ENCODE measurements around the gene ELMOD3. TPM values are rescaled to one million over a fixed set of nuclear protein-coding genes. Genes with fewer than 3 reads are reported as not detected.
"Not testable (repeated sequence)": the region's sequence is repeated elsewhere in the genome, so short reads cannot be mapped to it uniquely, and the experiment has no call there.

Gene ELMOD3
- total RNA-seq, 2 donors from 2014 or later, result 12.4 to 18.9 TPM

DNA sequence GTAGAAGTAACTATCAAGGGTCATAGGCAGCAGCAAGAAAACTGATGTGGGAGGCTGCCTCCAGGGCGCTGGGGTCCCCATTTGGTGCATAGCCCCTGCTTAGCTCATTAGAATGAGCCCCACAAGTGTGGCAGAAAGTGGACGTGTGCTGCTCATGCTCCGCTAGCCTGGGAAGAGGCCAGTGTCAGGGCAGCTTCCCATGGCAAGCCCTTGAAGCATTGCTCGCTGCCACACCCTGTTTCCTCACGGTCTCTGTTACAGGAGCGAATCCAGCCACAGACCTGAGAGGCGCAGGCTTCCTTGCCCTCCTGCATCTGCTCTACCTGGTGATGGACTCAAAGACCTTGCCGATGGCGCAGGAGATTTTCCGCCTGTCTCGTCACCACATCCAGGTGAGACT is 22.5 kb downstream of the ELMOD3 start:
- Mint-ChIP-seq H3K36me3 (ENCODE audit: low read depth) (peaks cover 40% of the 10 kb centered on the region), H3K27ac (no peak overlapping the region), H3K9me3 (peaks cover 41% of the 10 kb centered on the region), H3K4me3 (no peak overlapping the region), H3K4me1 (peaks cover 12% of the 10 kb centered on the region), H3K27me3 (ENCODE audit: insufficient read depth) (no peaks in the 10 kb centered on the region)
- DNase-seq, result no peak
- no peak overlapping the region for H3K27ac ChIP-seq (ENCODE audit: low read depth, low read length)
- TF ChIP-seq, protein P1, sequence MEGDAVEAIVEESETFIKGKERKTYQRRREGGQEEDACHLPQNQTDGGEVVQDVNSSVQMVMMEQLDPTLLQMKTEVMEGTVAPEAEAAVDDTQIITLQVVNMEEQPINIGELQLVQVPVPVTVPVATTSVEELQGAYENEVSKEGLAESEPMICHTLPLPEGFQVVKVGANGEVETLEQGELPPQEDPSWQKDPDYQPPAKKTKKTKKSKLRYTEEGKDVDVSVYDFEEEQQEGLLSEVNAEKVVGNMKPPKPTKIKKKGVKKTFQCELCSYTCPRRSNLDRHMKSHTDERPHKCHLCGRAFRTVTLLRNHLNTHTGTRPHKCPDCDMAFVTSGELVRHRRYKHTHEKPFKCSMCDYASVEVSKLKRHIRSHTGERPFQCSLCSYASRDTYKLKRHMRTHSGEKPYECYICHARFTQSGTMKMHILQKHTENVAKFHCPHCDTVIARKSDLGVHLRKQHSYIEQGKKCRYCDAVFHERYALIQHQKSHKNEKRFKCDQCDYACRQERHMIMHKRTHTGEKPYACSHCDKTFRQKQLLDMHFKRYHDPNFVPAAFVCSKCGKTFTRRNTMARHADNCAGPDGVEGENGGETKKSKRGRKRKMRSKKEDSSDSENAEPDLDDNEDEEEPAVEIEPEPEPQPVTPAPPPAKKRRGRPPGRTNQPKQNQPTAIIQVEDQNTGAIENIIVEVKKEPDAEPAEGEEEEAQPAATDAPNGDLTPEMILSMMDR (conservative IDR thresholded peaks at IDR 0.05), result no peak
- WGBS, 2 experiments (ENCODE audit: insufficient coverage in 1 of 2, insufficient read length in 1 of 2), result 94 to 96% methylated on average over 11 of the region's 11 CpGs
- H3K9ac ChIP-seq (ENCODE audit: extremely low read depth, low read length, poor library complexity, severe bottlenecking), result no peak overlapping the region
- no peak overlapping the region for H3K4me3 ChIP-seq (ENCODE audit: low read length)
- H3K9me3 ChIP-seq (ENCODE audit: control insufficient read depth, low read length), result peaks cover 34% of the 10 kb centered on the region
- no peaks in the 10 kb centered on the region for H3K4me1 ChIP-seq (ENCODE audit: control insufficient read depth, insufficient read depth, low read length)
- no peaks in the 10 kb centered on the region for H3K27me3 ChIP-seq (ENCODE audit: control insufficient read depth, insufficient read depth, low read length, poor library complexity, severe bottlenecking)
- H3K36me3 ChIP-seq (ENCODE audit: control insufficient read depth, insufficient read depth, low read length), result peaks cover 18% of the 10 kb centered on the region

DNA sequence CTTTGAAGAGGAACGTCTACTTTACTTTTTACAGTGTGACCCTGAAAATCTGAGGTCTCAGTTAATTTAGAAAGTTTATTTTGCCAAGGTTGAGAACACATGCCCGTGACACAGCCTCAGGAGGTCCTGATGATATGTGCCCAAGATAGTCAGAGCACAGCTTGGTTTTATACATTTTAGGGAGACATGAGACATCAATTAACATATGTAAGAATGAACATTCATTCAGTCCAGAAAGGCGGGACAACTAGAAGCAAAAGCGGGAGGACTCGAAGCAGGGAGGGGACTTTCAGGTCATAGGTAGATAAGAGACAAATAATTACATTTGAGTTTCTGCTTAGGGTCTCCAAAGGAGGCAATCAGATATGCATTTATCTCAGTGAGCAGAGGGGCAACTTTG is 23.7 kb downstream of the ELMOD3 start:
- Histone ChIP-seq H3K4me1 (ENCODE audit: control insufficient read depth, insufficient read depth, low read length) (no peaks in the 10 kb centered on the region), H3K36me3 (ENCODE audit: control insufficient read depth, insufficient read depth, low read length) (peaks cover 18% of the 10 kb centered on the region), H3K27ac (ENCODE audit: low read depth, low read length) (no peak overlapping the region), H3K27me3 (ENCODE audit: control insufficient read depth, insufficient read depth, low read length, poor library complexity, severe bottlenecking) (no peaks in the 10 kb centered on the region), H3K4me3 (ENCODE audit: low read length) (peak overlapping the region; percentile 53), H3K9me3 (ENCODE audit: control insufficient read depth, low read length) (peaks cover 41% of the 10 kb centered on the region), H3K9ac (ENCODE audit: extremely low read depth, low read length, poor library complexity, severe bottlenecking) (no peak overlapping the region)
- TF ChIP-seq, protein P1 (conservative IDR thresholded peaks at IDR 0.05), result no peak
- no peak overlapping the region for H3K27ac Mint-ChIP-seq
- no peak for DNase-seq
- no peaks in the 10 kb centered on the region for H3K27me3 Mint-ChIP-seq (ENCODE audit: insufficient read depth)
- peaks cover 12% of the 10 kb centered on the region for H3K4me1 Mint-ChIP-seq
- H3K36me3 Mint-ChIP-seq (ENCODE audit: low read depth), result peaks cover 42% of the 10 kb centered on the region
- WGBS, 2 experiments (ENCODE audit: insufficient coverage in 1 of 2, insufficient read length in 1 of 2), result 79 to 100% methylated on average over 5 of the region's 5 CpGs
- H3K9me3 Mint-ChIP-seq, result peaks cover 42% of the 10 kb centered on the region
- no peak overlapping the region for H3K4me3 Mint-ChIP-seq

DNA sequence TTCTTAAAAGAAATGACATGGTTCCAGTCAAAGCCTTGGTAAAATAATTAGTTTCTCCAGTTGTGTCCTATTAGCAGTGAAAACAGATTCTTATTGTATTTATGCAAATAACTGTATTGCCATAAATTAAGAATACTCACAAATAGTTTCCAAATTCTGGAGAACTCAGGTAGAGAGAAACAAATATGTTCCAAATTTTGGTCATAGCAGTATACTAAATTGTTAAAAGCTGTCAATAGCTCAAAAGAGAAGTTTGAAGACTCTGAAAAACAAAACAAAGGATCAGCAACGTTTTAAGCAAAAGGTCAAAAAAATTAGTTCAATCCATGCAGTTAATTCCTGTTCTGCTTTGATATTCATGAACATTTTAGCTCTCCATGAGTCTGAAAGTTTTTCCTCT is 25.5 kb downstream of the ELMOD3 start:
- TF ChIP-seq, protein P1 (conservative IDR thresholded peaks at IDR 0.05), result no peak
- H3K9ac ChIP-seq (ENCODE audit: extremely low read depth, low read length, poor library complexity, severe bottlenecking), result no peak overlapping the region
- no peak overlapping the region for H3K4me3 Mint-ChIP-seq

DNA sequence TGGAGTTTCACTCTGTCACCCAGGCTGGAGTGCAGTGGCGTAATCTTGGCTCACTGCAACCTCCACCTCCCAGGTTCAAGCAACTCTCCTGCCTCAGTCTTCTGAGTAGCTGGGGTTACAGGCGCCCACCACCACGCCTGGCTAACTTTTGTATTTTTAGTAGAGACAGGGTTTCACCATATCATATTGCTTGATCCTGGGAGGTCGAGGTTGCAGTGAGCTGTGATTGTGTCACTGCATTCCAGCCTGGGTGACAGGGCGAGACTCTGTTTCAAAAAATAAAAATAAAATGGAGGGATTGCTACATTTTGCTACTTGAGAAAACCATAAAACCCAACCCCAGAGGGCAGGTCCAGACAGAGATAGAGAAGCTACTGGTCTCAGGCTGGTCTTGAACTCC is 28.6 kb downstream of the ELMOD3 start:
- DNase-seq; H3K27me3 ChIP-seq (ENCODE audit: control insufficient read depth, insufficient read depth, low read length, poor library complexity, severe bottlenecking); H3K4me1 ChIP-seq (ENCODE audit: control insufficient read depth, insufficient read depth, low read length); H3K27me3 Mint-ChIP-seq (ENCODE audit: insufficient read depth); H3K27ac Mint-ChIP-seq; H3K4me3 Mint-ChIP-seq; H3K27ac ChIP-seq (ENCODE audit: low read depth, low read length); H3K9ac ChIP-seq (ENCODE audit: extremely low read depth, low read length, poor library complexity, severe bottlenecking); H3K4me3 ChIP-seq (ENCODE audit: low read length): not testable (repeated sequence)
- H3K36me3 Mint-ChIP-seq (ENCODE audit: low read depth), result peaks cover 40% of the 10 kb centered on the region
- peaks cover 35% of the 10 kb centered on the region for H3K4me1 Mint-ChIP-seq
- WGBS, 2 experiments (ENCODE audit: insufficient coverage in 1 of 2, insufficient read length in 1 of 2), result 92 to 95% methylated on average over 4 to 5 of the region's 5 CpGs
- peaks cover 35% of the 10 kb centered on the region for H3K9me3 Mint-ChIP-seq
- Histone ChIP-seq H3K36me3 (ENCODE audit: control insufficient read depth, insufficient read depth, low read length) (peaks cover 29% of the 10 kb centered on the region), H3K9me3 (ENCODE audit: control insufficient read depth, low read length) (peaks cover 37% of the 10 kb centered on the region)

More for the DNA sequence above, 25.5 kb downstream of the ELMOD3 start:
- peaks cover 34% of the 10 kb centered on the region for H3K36me3 Mint-ChIP-seq (ENCODE audit: low read depth)
- Histone ChIP-seq H3K9me3 (ENCODE audit: control insufficient read depth, low read length) (peaks cover 37% of the 10 kb centered on the region), H3K36me3 (ENCODE audit: control insufficient read depth, insufficient read depth, low read length) (peaks cover 18% of the 10 kb centered on the region), H3K27me3 (ENCODE audit: control insufficient read depth, insufficient read depth, low read length, poor library complexity, severe bottlenecking) (no peaks in the 10 kb centered on the region), H3K4me3 (ENCODE audit: low read length) (peak overlapping the region; percentile 51), H3K27ac (ENCODE audit: low read depth, low read length) (no peak overlapping the region), H3K4me1 (ENCODE audit: control insufficient read depth, insufficient read depth, low read length) (peaks cover 3% of the 10 kb centered on the region)
- H3K27me3 Mint-ChIP-seq (ENCODE audit: insufficient read depth), result no peaks in the 10 kb centered on the region
- peaks cover 35% of the 10 kb centered on the region for H3K9me3 Mint-ChIP-seq
- H3K4me1 Mint-ChIP-seq, result peaks cover 29% of the 10 kb centered on the region
- WGBS, 2 experiments (ENCODE audit: insufficient coverage in 1 of 2, insufficient read length in 1 of 2), result 81 to 92% methylated on average over 1 of the region's 1 CpG
- no peak overlapping the region for H3K27ac Mint-ChIP-seq
- no peak for DNase-seq

Data from endodermal cell (in vitro differentiated cells).